GM12864 (cell line): ENCODE data around the gene RIN2.

Experiments
- DNase-seq: peaks from one replicate; pipeline ENCODE4 v3.0.0-alpha.2; 2011; ENCODE audit warnings: low read depth
- H3K4me3 ChIP-seq: 2 replicates; pipeline ENCODE4 v1.5.1; 2011; ENCODE audit warnings: mild to moderate bottlenecking, low read depth, low read length, control low read depth
- CTCF ChIP-seq: IDR thresholded peaks from 2 replicates; pipeline ENCODE4 v1.5.1; 2011; ENCODE audit warnings: low read depth, mild to moderate bottlenecking, moderate library complexity, low read length, control low read depth, inconsistent platforms; ENCODE audit errors: missing control alignments

RIN2 gene

GRCh38 chr20:19761841-19762240 is 3.8 kb downstream of the RIN2 start:
- no peak for TF ChIP-seq CTCF
- DNase-seq = no peak
- H3K4me3 ChIP-seq = no peak overlapping the region

- no peak overlapping the region for H3K4me3 ChIP-seq
- TF ChIP-seq CTCF = no peak
- no peak for DNase-seq
Observed at GRCh38 chr20:19764207-19764606, 6.1 kb downstream of the RIN2 start.

DNA sequence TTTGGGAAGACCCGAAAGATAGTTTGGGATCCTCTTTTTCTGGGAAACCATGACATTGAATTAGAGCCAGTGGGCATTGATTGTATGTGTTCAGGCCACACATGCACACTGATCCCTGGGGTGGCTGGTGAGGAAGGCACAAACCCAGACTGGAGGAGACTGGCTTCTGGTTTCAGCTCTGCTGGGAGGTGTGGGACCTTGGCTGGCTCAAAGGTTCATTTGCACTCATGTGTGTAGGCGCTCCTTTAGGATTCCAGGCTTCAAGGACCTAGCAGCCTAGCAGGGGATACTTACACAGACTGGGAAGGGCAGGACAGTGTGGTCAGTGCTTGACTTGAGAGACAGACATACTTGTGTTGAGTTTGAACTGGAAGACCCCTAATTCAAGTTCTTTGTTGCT is 7.2 kb downstream of the RIN2 start:
- no peak overlapping the region for H3K4me3 ChIP-seq
- TF ChIP-seq CTCF = no peak
- no peak for DNase-seq

GRCh38 chr20:19765913-19766312 is 7.9 kb downstream of the RIN2 start:
- H3K4me3 ChIP-seq = no peak overlapping the region
- no peak for DNase-seq
- TF ChIP-seq CTCF = no peak

- no peak for DNase-seq
- H3K4me3 ChIP-seq = no peak overlapping the region
- TF ChIP-seq CTCF = no peak
Observed at GRCh38 chr20:19767070-19767469, 9.0 kb downstream of the RIN2 start.

DNA sequence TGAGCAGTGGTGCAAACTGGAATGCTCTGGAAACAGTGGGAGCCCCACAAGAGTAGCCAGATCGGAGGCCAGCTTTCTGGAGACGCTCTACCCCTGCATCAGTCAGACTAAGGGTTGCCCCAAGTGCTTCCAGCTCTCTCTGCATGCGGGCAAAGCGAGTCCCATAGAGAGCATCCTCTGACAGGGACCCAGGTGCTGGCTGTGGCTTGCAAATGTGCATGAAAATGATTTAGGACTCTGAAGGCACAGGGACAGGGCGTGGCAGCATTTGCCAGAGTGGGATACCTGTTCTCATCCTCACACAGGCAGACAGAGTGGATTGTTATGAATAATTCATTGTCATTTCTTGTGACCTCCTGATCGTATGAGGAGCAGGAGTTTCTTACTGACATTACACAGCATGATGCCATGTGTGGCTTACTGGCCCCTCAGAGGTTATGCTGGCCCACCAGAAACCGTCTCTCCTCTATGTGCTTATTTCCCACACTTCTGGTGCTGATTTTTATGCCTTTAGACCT is 10.3 kb downstream of the RIN2 start:
- H3K4me3 ChIP-seq = no peak overlapping the region
- no peak for DNase-seq

More for the DNA sequence above, 10.3 kb downstream of the RIN2 start:
- no peak for TF ChIP-seq CTCF
